ENCODE data around the gene UACA.

UACA gene

DNA sequence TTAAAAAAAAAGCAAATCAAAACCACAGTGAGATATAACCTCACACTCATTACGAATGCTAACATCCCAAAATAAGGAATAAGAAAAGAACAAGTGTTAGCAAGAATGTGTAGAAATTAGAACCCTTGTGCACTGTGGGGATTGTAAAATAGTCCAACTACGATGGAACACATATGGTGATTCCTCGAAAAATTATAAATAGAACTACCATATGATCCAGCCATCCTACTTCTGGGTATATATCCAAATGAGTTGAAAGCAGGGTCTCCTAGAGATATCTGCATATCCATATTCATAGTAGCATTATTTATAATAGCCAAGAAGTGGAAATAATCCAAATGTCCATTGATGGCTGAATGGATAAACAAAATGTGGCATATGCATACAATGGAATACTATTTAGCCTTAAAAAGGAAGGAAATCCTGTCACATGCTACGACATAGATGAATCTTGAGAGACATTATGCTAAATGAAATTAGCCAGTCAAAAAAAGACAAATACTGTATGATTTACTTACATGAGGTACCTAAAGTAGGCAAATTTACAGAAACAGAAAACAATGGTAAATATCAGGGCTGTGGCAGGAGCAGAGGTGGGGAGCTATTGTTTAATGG, 55.6 kb downstream of the UACA start:
- no peak for DNase-seq (ENCODE audit: low read depth, low spot score)

DNA sequence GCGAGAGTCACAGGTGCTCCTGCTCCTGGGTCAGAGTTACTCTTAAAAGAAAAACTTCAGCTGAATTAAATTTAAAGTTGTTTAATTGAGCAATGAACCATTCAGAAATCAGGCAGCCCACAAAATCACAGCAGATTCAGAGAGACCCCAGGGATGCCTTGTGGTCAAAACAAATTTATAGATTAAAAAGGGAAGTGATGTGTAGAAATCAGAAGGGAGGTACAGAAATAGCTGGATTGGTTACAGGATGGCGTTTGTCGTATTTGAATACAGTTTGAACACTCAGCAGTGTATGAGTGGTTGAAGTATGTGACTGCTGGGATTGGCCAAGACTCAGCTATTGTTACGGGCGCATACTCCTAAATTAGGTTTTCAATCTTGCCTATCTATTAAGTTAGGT, 58.6 kb downstream of the UACA start:
- DNase-seq (ENCODE audit: low read depth, low spot score) = no peak

DNA sequence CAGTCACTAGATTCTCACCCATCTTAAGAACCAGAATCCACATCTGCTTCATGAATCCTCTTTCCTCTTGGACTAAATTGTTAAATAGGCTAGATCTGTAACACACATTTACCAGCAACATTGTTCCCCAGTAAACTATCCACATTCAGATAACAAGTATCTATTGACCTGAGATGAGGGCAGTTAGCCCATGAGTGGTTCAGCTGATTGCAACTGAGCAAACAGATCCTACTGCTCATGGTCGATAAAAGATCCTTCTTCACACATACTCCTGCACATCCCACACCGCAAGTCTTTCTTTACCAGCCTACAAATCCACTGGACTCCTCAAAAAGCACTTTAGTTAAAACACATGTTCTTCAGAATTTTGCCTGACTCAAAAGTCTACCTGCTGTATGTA, 59.2 kb downstream of the UACA start:
- DNase-seq (ENCODE audit: low read depth, low spot score) = no peak

DNA sequence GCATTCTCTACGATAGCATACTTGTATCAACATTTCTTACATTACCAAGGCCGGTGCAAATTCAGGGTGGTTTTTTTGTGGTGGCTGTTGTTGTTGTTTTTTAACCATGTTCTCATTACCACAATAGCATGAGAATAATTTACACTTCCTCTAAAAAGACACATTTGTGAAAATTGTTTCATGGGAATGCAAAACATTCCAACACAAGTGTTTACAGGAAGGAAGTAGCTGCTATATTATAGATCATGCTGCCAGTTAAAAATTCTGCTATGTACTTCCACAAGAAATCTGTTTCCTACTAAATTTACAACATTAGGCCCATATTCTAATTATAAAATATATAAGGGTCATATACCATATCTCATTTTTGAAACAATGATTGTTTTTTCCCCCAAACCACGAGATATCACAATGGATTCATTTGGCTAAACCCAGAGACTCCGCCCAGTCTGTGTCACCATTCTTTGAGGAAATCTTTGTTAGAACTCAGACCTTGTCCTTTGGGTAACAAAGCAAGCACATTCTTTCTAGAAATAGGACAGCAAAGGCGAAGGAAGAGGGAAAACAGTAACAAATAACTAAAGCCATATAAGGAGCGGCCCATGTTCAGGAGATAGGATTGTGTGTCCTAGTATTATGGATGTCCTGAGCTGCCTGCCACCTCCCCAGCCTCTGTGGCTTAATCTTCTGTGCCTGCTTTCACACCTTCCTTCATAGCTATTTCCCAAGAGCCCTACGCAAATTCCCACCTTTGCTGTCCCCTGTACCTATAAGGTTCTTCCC, 60.1 kb downstream of the UACA start:
- DNase-seq (ENCODE audit: low read depth, low spot score) = no peak

DNA sequence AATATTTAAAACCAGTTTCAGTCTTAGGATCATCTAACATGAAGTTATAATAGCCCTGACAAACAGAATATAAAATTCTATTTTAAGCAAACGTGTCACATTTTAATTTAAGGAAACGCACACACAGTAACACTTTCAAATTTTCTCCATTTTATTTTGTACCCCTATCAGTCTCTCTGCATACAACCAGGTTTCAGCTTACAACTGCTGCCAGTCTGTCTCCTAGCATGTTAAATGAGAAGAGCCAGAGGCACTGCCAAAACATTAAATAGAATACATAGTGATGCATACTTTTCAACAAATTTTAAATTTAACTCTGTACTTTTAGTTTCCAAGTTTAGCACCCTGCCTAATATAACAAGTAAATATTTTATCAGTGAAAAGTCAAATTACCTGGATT, 60.8 kb downstream of the UACA start:
- DNase-seq (ENCODE audit: low read depth, low spot score) = no peak

DNA sequence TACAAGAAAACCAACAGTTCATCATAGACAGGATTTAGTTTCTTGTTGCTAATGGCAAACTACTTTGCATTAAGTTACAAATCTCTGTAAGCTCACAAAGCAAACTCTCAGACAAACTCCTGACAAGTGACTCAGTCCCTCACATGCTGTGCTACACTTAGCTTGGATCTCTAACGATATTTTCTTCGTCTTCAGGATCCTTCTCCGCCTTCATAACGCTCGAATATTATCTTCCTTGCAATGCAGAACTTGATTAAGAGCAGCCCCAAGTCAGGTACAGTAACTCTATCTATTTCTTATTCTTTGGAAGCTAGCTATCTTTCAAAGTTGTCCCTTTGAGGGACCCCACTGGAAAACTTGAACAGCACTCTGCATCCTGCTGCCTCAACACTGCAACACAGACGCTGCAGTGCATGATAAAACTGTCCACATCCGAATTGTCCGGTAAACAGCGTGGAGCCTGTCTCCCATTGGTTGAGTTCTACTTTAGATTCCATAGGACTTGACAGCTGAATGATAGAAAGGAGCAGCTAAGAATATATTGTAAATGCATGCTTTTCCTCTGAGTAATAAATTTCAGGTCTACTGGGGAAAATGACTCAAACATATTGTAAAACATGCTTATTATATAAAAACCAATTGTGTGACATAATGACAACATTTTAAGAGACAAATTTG, 61.3 kb downstream of the UACA start:
- no peak for DNase-seq (ENCODE audit: low read depth, low spot score)

DNA sequence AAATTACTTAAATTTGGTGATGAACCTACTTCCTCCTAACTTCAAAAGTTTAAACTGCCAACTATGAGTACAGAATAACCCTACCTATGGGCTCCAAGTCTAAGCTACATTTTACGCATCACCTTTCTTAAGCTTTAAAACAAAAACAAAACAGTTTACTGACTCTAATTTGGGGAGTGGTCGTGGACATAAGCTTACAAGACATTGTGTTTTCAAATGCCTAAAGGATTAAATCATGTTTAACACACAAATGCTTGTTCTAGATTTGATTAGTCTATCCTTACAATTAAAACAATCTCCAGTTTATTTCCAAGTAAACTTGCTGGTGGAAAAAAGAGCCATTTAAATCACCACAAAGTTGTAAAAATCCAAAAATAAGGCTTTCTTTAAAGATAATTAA, 62.2 kb downstream of the UACA start:
- no peak for DNase-seq (ENCODE audit: low read depth, low spot score)

DNA sequence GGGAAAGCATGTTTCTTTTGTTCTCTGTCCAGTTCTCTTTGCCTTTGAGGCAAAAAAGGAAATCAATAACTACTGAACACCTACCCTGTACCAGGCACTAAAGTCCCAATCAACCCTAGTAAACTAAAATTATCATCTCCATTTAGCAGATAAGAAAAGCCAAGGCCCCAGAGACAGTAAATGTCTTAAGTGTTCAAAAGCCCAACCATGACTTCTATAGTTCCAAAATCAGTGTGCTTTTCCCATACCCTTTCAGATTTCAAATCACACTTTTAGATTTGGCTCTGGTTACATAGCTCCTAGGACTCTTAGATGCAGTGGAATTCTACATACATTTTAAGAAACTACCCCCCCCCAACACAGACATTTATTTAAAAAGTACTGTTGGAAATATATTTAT, 63.5 kb downstream of the UACA start:
- DNase-seq (ENCODE audit: low read depth, low spot score) = no peak

DNA sequence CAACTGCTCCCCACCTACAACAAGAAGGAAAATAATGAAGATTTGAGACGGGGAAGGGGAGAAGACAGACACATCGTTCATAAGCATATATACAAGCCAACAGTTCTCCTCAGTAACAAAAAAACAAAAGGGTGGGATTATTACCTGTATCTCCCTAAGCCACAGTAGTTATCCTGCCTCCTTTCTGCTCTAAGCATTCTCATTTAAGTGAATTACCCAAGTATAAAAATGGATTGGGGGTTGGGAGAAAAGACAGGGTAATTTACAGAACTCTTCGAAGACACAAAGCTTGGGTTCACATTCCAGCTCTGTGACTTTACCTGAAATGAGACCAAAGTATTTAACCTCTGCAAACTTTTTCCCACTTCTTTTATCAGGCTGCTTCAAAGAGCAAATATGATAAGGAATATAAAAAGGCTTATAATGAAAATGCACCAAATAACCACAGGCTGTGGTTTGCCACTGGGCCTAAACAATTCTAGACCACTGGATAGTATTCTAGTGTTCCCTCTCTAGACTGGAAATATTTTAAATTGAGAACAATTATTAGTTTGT, 64.4 kb downstream of the UACA start:
- DNase-seq (ENCODE audit: low read depth, low spot score) = no peak

DNA sequence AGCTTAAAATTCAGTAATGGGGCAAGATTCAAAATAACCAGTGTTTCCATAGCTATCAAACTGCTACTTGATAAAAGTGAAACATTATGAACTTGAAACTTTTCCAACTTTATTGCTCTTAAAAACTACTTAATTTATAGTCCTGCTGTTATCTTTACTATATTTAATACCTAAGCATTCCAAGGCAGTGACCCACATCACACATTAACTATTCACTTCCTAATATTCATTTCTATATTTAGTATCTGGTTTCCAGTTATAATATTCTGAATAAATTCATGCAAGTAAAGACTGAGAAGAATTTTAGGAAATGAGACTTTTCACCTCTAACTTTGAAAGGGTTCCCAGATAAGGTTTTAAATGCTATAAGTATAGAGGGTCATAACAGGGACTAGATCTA, 64.9 kb downstream of the UACA start:
- no peak for DNase-seq (ENCODE audit: low read depth, low spot score)

DNA sequence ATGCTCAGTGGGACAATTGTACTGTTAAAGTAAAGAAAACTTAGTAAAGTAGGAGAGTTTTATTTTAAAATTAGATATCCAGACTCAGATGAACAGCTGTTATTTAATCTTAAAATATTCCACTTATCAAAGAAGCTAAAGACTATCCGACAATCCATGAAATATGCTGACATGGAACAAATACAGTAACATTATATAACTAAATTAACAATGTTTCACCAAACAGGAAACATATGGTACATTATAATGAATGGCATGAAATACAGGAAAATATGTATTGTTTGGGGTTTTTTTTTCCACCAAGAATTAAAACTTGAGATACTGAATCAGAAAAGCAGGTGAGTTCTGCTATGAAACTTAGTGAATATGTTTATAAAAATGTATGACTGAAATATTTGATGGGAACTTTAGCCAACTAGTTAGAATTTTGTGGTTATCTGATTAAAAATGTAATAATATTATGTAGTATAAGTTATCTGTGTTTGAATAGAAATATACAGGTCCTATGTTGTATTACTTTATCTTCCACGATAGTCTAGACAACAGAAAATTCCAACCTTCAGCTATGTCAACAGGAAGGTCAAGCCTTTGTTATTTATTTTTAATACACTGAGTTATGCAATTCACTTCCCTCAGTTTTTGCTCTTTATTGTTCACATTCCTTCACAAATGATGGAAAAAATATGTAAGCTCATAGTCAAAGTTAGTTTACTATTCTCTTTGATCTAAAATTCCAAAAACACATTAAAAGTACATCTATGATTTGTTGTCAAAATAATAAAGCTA, 72.7 kb downstream of the UACA start:
- no peak for DNase-seq (ENCODE audit: low read depth, low spot score)

DNA sequence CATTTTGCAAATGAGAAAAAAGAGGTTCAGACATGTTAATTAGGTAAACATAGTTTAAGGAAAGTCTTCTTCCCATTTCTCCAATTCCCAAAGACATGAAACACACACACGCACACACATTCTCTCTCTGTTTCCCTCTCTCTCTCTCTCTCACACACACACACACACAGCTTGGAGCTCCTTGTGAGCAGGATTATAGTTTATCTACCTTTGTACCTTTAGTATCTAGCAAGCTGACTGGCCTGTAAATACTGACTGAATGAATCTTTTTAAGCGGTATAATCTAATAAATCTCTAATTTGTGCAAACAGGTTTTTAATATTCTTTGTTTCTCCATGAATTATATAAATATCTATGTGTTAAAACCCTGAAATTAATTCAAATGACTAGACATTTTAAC, 73.3 kb downstream of the UACA start:
- no peak for DNase-seq (ENCODE audit: low read depth, low spot score)

DNA sequence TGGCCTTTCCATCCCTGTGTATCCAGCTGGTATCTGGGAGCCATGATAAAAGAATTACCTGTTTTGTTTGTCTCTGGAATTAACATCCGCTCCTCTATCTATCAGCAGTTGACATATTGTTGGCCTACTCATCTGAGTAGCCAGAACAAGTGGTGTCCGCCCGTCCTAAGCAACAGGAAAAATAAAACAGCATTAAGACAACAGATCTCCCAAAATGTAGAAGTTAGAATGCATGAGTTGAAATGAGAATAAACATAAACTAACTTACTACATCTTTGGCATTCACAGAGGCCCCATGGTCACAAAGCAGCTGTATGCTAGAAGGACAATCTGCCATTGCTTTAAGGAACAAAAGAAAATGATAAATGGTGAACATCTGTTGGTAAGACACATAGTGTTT, 75.9 kb downstream of the UACA start:
- DNase-seq (ENCODE audit: low read depth, low spot score) = no peak

DNA sequence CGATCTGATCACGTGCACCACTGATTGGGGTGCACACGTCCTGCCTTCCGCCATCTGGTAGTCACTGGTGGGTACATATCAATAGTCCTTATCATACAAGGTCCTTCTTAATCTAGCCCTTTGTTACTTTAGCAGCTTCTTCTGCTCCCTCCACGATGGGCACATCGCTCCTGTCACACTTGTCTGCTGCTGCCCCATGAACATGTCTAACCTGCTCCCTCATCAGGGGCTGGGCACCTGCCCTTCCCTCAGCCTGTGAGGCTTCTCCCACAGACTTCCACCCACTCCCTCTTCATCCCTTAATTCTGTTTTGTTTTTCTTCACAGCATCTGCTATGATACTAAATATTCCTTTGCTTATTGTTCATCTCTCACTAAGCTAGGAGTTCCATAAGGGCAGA, 82.5 kb downstream of the UACA start:
- no peak for DNase-seq (ENCODE audit: low read depth, low spot score)

DNA sequence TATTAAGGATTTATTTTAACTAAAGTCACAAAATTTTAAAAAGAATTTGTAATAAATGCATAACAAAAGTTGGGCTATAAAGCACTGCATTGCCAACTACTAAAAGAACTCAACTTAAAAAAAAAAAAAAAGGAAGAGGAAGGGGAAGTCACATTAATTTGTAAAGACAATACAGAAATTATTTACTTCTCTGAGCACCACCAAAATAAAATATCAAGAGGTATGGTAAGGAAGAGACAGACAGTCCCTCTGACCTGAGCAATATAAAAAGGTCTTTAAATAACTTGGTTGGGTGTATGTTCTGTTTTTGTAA, 83.5 kb downstream of the UACA start:
- DNase-seq (ENCODE audit: low read depth, low spot score) = no peak

DNA sequence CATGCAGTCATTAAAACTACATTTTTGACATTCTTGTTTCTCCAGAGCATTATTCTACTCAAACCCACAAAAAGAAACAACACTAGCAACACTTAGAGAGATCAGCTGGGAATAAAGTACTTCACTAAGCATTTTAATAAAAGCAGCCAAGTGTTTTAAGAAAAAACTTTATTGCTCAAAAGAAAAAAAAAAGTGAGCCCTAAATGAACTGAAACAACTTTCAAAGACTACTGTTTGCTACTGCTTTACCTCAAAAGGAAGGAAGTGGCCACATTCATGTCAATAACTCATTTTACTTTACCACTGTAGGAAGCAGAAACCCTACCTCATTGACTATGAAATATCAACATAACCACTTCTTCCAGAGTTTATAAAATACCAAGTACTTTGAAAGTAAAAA, 91.3 kb downstream of the UACA start:
- no peak for DNase-seq (ENCODE audit: low read depth, low spot score)

DNA sequence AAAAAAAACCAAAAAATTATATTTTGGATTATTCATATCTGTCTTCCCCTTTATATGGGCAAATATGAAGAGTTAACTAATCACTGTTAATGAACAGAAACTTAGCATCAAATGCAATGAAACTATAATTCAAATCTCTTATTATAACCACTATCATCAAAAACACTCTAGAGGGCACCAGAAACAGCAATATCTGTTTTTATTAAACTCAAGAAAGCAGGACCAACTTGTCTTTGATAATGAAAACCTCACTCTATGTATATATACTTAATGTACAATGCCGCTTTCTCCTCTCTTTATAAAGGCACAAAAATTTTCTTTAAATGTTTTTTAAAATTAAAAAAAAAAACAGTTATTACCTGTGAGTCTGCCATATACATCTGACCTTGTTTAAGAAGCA, 92.7 kb downstream of the UACA start:
- DNase-seq (ENCODE audit: low read depth, low spot score) = no peak

DNA sequence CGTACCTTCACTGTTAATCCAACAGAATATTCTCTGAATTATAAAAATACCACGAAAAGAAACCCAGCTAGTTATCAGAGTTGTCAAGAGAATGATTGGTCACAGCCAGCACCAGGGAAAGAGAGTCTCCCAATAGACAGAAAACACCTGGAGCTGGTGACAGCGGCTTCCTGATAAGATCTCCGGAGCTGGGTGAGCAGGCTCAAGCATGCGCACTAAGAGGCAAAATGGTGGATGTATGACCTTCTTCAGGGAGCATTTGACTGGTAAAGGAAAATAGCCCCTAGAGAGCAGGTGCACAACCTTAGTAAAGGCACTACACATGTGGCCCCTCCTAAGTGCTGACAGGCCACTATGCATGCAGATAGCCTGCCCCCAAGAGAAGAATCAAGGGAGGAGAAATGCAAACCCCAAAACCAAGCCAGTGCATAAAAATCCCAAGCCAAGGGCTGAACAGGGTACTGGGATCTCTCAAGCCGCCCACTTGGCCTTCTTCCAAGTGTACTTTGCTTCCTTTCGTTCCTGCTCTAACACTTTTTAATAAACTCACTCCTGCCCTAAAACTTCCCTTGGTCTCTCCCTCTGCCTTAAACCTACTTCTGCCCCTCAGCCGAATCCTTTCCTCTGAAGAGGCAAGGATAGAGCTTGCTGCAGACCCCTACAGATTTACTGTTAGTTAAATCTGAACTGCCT, 93.2 kb downstream of the UACA start:
- no peak for DNase-seq (ENCODE audit: low read depth, low spot score)

DNA sequence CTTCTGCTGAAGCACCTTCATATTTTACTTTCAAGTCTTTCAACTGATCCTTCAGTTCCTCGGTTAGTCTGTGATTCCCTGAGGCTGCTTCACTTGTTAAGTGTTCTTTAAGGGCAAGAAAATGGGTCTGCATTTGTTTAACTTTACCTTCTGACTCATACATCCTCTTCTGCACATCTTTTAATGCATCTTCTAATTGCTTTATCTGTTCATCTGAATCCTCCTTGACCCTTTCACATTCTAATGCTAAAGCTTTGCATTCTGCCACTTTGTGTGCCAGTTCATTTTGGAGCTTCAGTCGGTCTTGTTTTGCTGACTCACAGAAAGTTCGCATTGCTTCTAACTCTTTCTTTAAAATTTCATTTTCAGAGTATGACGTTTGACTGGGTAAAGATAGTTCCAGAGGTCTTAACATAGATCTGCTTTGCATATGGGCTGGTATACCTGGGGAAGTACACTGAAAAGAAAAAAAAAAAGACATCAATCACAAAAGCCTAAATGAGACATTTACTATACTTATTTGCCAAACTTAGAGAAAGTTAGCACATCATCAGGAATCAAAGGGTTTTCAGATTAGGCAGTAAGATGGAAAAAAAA, 94.3 kb downstream of the UACA start:
- no peak for DNase-seq (ENCODE audit: low read depth, low spot score)

DNA sequence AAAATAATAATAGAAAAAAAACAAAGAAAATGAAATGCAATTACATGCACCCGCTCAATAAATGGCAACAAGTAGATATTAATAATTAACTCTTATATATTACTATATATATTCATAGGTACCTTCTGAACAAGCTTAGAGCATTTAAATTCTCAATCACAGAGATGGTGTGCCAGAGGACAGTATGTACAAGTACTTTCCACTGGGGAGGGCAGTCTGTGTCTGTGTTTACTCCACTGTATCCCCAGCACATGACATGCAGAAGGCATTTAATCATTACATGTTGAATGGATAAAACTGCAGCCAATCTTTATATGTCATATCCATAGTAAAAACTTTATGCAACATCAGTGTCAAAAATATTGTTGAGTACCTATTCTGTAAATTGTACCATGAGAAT, 97.8 kb downstream of the UACA start:
- DNase-seq (ENCODE audit: low read depth, low spot score) = no peak

DNA sequence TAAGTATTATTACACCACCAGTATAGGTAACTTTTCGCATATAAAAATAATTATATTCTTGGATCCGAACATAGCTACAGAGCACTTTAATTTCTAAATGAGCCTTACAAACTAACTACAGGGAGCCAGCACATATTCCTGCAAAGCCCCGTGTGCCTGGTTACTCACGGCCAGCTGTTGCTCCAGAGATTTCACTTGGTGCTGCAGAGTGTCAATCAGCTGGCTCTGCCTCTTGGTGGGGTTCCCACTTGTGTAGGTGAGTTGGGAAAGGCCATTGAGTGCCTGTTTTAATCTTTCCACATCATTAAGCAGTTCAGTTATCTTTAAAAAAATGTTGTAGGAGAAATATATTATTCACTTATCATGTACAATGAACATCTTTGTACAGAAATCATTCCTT, 98.9 kb downstream of the UACA start:
- DNase-seq (ENCODE audit: low read depth, low spot score) = no peak
